Thyroid gland (tissue), 4 donors: ENCODE results near the gene GLCE.

Experiments used
- POLR2A ChIP-seq, 2 donors: fragments of 450-650 bp; IDR thresholded peaks; one replicate each; pipeline ENCODE4 v1.6.1; 2017; ENCODE audit warnings: antibody characterized with exemption in 2 of 2, mild to moderate bottlenecking in 2 of 2, moderate library complexity in 1 of 2
- TF ChIP-seq, protein P1 (sequence below), 6 experiments: fragments of 200-600 bp in 3 of 6; fragments of 450-650 bp in 3 of 6; sonication (generic) in 3 of 6; IDR thresholded peaks; one replicate each; pipeline ENCODE4 v1.5.1; 2016 to 2019; ENCODE audit warnings: antibody characterized with exemption in 6 of 6, mild to moderate bottlenecking in 2 of 6, inconsistent platforms in 1 of 6, moderate library complexity in 1 of 6

DNA sequence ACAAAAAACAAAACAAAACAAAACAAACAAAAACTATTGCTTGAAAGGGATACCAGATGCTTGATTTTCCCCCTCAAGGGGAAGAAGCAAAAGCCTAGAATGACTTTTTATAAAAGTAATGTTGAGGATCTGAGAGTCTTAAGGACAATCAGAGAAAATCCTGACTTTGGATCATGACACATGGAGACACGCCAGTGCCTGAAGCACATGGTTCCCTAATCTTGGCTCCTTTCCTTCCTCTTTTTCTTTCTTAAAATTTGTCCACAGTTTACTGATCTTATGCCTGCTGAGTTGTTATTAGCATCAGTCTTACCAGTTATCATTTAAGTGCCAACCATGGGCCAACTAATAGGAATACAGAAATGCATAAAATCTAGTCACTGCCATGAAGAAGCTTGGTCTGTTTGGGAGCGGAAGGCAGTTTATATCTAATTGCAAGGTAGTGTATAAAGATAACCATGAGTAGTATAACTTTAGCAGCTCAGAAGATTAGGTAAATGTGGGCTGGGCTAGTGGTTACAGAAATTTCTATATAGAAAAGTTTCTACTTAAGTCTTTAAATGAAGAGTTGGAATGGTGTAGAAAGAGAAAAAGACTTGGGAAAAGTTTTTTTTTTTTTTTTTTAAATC is 6.9 kb downstream of the GLCE start:
- TF ChIP-seq, protein P1, sequence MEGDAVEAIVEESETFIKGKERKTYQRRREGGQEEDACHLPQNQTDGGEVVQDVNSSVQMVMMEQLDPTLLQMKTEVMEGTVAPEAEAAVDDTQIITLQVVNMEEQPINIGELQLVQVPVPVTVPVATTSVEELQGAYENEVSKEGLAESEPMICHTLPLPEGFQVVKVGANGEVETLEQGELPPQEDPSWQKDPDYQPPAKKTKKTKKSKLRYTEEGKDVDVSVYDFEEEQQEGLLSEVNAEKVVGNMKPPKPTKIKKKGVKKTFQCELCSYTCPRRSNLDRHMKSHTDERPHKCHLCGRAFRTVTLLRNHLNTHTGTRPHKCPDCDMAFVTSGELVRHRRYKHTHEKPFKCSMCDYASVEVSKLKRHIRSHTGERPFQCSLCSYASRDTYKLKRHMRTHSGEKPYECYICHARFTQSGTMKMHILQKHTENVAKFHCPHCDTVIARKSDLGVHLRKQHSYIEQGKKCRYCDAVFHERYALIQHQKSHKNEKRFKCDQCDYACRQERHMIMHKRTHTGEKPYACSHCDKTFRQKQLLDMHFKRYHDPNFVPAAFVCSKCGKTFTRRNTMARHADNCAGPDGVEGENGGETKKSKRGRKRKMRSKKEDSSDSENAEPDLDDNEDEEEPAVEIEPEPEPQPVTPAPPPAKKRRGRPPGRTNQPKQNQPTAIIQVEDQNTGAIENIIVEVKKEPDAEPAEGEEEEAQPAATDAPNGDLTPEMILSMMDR (IDR thresholded peaks at IDR 0.05): no peak
- no peak for TF ChIP-seq POLR2A (IDR thresholded peaks at IDR 0.05)
